NT2/D1 (cell line): ENCODE results near the gene NGF.

Experiments used
- SUZ12 ChIP-seq: IDR thresholded peaks from 2 replicates; pipeline ENCODE4 v1.6.1; 2011; ENCODE audit not compliant: insufficient read length, insufficient read depth; ENCODE audit errors: extremely low read depth
- YY1 ChIP-seq: IDR thresholded peaks from 2 replicates; pipeline ENCODE4 v1.6.1; 2011; ENCODE audit not compliant: insufficient read length, insufficient read depth
- ZNF274 ChIP-seq: IDR thresholded peaks from 2 replicates; pipeline ENCODE4 v1.6.1; 2011; ENCODE audit warnings: mild to moderate bottlenecking, low read depth, low read length

GRCh38 chr1:115303364-115303763 is 34.7 kb downstream of the NGF start:
- TF ChIP-seq YY1 = no peak
- TF ChIP-seq ZNF274 = no peak
- no peak for TF ChIP-seq SUZ12
